Transverse colon (tissue), 4 donors: Measurements from ENCODE around the gene TOLLIP. TPM values are rescaled to one million over a fixed set of nuclear protein-coding genes. Genes with fewer than 3 reads are reported as not detected.

Experiments
- DNase-seq: peaks from one replicate; pipeline ENCODE4 v3.0.0-alpha.2; 2019
- H3K27ac ChIP-seq, 4 donors: fragments of 200-600 bp; sonication (generic); 2 replicates each; pipeline ENCODE4 v1.5.1; 2016 to 2018; ENCODE audit warnings: inconsistent platforms in 4 of 4
- H3K27me3 ChIP-seq: fragments of 200-600 bp; sonication (generic); 2 replicates; pipeline ENCODE4 v1.5.1; 2017; ENCODE audit warnings: inconsistent platforms
- H3K36me3 ChIP-seq, 4 donors: fragments of 200-600 bp; sonication (generic); 2 replicates each; pipeline ENCODE4 v1.5.1; 2017 to 2019; ENCODE audit warnings: inconsistent platforms in 4 of 4
- H3K4me1 ChIP-seq, 4 donors: fragments of 200-600 bp; sonication (generic); 2 replicates each; pipeline ENCODE4 v1.5.1; 2017 to 2020; ENCODE audit warnings: inconsistent platforms in 4 of 4
- H3K4me3 ChIP-seq, 4 donors: fragments of 200-600 bp; sonication (generic); 1 replicate in 1 of 4; 2 replicates in 3 of 4; pipeline versions ENCODE4 v1.5.1 to v1.6.1; 2017 to 2019; ENCODE audit warnings: inconsistent platforms in 4 of 4
- H3K9me3 ChIP-seq, 2 donors: fragments of 200-600 bp; sonication (generic); 2 replicates each; pipeline ENCODE4 v1.5.1; 2017 to 2019; ENCODE audit warnings: inconsistent platforms in 2 of 2
- EP300 ChIP-seq: sonication (generic); formaldehyde crosslinking; IDR thresholded peaks from one replicate; pipeline ENCODE4 v1.6.1; 2017; ENCODE audit warnings: antibody characterized with exemption, low read depth
- POLR2A ChIP-seq: fragments of 450-650 bp; IDR thresholded peaks from one replicate; pipeline ENCODE4 v1.6.1; 2016; ENCODE audit warnings: antibody characterized with exemption, mild to moderate bottlenecking, moderate library complexity
- POLR2AphosphoS5 ChIP-seq, 3 donors: sonication (generic); formaldehyde crosslinking; IDR thresholded peaks; one replicate each; pipeline ENCODE4 v1.6.1; 2016; ENCODE audit warnings: antibody characterized with exemption in 3 of 3
- WGBS, 2 donors: methylation state at CpG; one replicate each; pipeline ENCODE4 v1.1.5; 2018; ENCODE audit warnings: low coverage in 1 of 2; 5-methylcytosine and 5-hydroxymethylcytosine counted together
- in situ Hi-C, 4 donors: fragments of 200-750 bp; cut with MboI; loops; one replicate each; pipeline versions ENCODE4 v1.15.0 to v1.15.1; 2017; ENCODE audit warnings: low sequenced_read_pairs in 3 of 4, low pct_ligation_motif_present in 1 of 4, low pct_unique_long_range_greater_than_20kb in 1 of 4
- intact Hi-C: fragments of 100-400 bp; cut with DNase I; formaldehyde crosslinking; loops from one replicate; pipeline ENCODE4 v1.15.1; 2023; ENCODE audit warnings: low total_unique reads
- total RNA-seq, 4 donors: library from RNA; depleted of rRNA; stranded (reverse); fragments of >200 nt; gene quantifications; one replicate each; pipeline ENCODE4 v1.1.0, GENCODE V29; 2016
- TF ChIP-seq, protein P1 (sequence below), 5 experiments: fragments of 200-600 bp in 3 of 5; fragments of 450-650 bp in 2 of 5; sonication (generic) in 3 of 5; IDR thresholded peaks; 1 replicate in 2 of 5; 2 replicates in 3 of 5; pipeline ENCODE4 v1.5.1; 2016 to 2017; ENCODE audit warnings: antibody characterized with exemption in 5 of 5, inconsistent platforms in 3 of 5, mild to moderate bottlenecking in 2 of 5, moderate library complexity in 1 of 5

The TOLLIP gene
- total RNA-seq, 4 donors from 2014 or later = 25.9 to 132 (median 50.4) TPM

DNA sequence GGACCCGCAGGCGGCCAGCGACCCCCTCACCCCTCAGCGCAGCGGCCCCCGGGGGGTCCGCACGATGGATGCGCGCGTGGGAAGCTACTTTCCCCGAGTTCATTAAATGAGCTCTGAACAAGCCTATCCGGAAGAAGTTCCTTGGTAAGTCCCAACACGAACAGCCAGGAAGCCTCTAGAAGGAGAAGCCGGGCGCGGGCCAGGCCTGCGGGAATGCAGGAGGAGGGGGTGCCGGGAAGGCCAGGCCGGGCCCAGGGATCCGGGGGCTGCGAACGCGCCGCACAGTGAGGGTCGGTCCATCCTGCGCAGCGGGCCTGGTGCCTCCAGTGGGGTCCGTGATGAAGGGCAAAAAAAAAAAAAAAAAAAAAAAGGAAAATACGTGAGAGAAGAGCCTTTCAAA lies 36.9 kb downstream of the TOLLIP start:
- Histone ChIP-seq H3K9me3 (no peaks in the 10 kb centered on the region), H3K4me3 (no peak overlapping the region), H3K4me1 (no peaks in the 10 kb centered on the region), H3K27me3 (no peaks in the 10 kb centered on the region), H3K36me3 (peaks cover 0 to 9% (median 0%) of the 10 kb centered on the region in 4 donors), H3K27ac (no peak overlapping the region)
- no peak for TF ChIP-seq POLR2AphosphoS5 (IDR thresholded peaks at IDR 0.05)
- TF ChIP-seq, protein P1, sequence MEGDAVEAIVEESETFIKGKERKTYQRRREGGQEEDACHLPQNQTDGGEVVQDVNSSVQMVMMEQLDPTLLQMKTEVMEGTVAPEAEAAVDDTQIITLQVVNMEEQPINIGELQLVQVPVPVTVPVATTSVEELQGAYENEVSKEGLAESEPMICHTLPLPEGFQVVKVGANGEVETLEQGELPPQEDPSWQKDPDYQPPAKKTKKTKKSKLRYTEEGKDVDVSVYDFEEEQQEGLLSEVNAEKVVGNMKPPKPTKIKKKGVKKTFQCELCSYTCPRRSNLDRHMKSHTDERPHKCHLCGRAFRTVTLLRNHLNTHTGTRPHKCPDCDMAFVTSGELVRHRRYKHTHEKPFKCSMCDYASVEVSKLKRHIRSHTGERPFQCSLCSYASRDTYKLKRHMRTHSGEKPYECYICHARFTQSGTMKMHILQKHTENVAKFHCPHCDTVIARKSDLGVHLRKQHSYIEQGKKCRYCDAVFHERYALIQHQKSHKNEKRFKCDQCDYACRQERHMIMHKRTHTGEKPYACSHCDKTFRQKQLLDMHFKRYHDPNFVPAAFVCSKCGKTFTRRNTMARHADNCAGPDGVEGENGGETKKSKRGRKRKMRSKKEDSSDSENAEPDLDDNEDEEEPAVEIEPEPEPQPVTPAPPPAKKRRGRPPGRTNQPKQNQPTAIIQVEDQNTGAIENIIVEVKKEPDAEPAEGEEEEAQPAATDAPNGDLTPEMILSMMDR (IDR thresholded peaks at IDR 0.05) = no peak
- no peak for TF ChIP-seq POLR2A
- no peak for TF ChIP-seq EP300
- in situ Hi-C loops = no loop called here
- 95 to 100% methylated on average over 1 to 30 of the region's 30 CpGs for WGBS, 2 donors
- no peak for DNase-seq
- intact Hi-C loops = no loop called here

DNA sequence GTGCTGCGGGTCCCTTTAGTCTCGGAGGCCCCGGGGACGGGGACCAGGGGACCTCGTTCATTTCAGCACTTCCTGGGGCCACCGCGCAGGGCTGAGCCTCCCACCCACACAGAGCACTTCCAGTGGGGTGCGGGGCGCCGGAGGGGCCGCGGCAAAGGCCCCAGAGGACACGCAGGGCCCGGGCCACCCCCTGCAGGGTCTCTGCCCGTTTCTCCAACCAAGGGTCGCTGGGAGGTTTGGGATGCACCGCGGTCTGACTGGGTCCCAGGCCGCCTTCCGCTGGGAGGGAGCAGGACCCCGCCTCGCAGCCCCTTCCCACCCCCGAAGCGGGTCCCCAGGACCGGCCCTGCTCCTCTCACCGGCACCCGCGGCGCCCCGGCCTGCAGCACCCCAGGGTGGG lies 37.5 kb downstream of the TOLLIP start:
- 97% methylated on average over 30 of the region's 30 CpGs; no CpG with 5 or more reads in 1 of the 2 donors for WGBS, 2 donors
- DNase-seq = no peak
- Histone ChIP-seq H3K27ac (no peak overlapping the region), H3K27me3 (no peaks in the 10 kb centered on the region), H3K9me3 (no peaks in the 10 kb centered on the region), H3K36me3 (peaks cover 0 to 7% (median 0%) of the 10 kb centered on the region in 4 donors), H3K4me3 (no peak overlapping the region), H3K4me1 (no peaks in the 10 kb centered on the region)
- no peak for TF ChIP-seq POLR2AphosphoS5 (IDR thresholded peaks at IDR 0.05)
- no peak for TF ChIP-seq POLR2A
- TF ChIP-seq, protein P1 (IDR thresholded peaks at IDR 0.05) = no peak
- no peak for TF ChIP-seq EP300
- intact Hi-C loops = no loop called here
- in situ Hi-C loops = no loop called here

DNA sequence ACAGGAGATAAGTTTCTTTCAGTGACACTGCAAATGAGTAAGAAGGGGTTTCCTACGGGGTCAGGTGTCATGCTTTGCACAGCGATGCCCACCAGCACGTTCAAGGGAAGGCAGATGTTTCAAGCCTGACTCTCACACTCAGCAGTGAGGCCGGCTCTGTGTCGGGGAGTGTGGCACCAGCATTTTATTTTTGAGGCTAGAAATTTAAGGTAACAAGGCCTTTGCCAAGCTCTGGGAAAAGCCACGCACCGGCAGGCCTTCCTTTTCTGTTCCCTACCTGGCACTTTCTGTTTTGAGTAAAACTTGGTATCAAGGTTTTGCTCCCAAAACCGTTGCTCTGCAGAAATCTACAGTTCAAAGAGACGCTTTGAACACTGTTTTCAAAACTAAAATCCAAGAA lies 38.0 kb downstream of the TOLLIP start:
- Histone ChIP-seq H3K9me3 (no peaks in the 10 kb centered on the region), H3K4me3 (no peak overlapping the region), H3K36me3 (peaks cover 0 to 2% (median 0%) of the 10 kb centered on the region in 4 donors), H3K4me1 (no peaks in the 10 kb centered on the region), H3K27me3 (no peaks in the 10 kb centered on the region), H3K27ac (no peak overlapping the region)
- intact Hi-C loops (no loop called here), in situ Hi-C loops (no loop called here)
- TF ChIP-seq POLR2A = no peak
- TF ChIP-seq, protein P1 (IDR thresholded peaks at IDR 0.05) = no peak
- TF ChIP-seq POLR2AphosphoS5 (IDR thresholded peaks at IDR 0.05) = no peak
- TF ChIP-seq EP300 = no peak
- WGBS, 2 donors = 84 to 94% methylated on average over 3 to 9 of the region's 9 CpGs
- DNase-seq = no peak

DNA sequence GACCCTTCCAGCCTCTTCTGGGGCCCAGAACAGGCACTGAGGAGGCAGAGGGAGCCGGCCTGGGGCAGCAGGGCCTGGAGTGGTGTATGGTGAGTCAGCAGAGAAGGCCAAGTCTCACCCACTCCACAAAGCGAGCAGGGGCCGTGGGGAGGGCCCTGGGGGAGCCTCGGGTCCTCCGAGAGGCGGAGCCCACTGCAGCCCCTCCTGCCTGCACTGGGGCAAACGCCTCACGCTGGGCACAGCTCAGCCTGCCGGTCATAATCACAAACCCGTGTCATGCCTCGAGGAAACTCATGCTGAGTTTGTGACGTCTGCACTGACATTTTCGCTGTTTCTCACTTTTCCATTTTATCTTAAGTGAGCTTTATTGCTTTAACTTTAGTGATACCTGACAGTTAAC lies 38.4 kb downstream of the TOLLIP start:
- WGBS, 2 donors = 72 to 83% methylated on average over 5 to 13 of the region's 13 CpGs
- Histone ChIP-seq H3K36me3 (no peaks in the 10 kb centered on the region), H3K9me3 (no peaks in the 10 kb centered on the region), H3K27me3 (no peaks in the 10 kb centered on the region), H3K4me1 (no peaks in the 10 kb centered on the region), H3K27ac (no peak overlapping the region), H3K4me3 (no peak overlapping the region)
- in situ Hi-C loops = no loop called here
- intact Hi-C loops = no loop called here
- TF ChIP-seq, protein P1 (IDR thresholded peaks at IDR 0.05) = no peak
- TF ChIP-seq EP300 (no peak), POLR2A (no peak), POLR2AphosphoS5 (IDR thresholded peaks at IDR 0.05) (no peak)
- no peak for DNase-seq
